ENCODE measurements around the gene STN1. TPM values are rescaled to one million over a fixed set of nuclear protein-coding genes. Genes with fewer than 3 reads are reported as not detected.

The STN1 gene
- total and polyA plus RNA-seq, 10 of the 15 experiments (the other 5 are each of a cell fraction or from before 2014, with no cell fraction given): 22.2 to 31.8 (median 28.5) TPM

DNA sequence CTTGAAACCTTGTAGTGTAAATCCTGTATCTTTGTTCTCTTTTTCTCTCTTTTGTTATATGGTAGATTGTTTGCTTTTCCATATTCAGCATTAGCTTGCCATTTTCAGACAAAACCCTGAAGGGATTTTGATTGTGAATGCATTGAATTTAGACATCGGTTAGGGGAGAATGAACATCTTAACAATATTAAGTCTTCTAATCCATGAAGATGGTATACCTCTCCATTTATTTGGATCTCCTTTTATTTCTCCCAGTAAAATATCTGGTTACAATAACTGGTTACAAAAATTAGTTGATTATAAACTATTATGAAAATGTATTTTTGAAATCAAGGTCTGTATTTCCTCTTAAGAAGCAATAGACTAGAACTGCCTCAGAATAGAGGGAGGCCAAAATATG lies 36.6 kb upstream of the STN1 start:
- Histone ChIP-seq H3K4me3 (no peak overlapping the region), H3K79me2 (ENCODE audit: control insufficient read depth, insufficient read depth, low read length) (no peaks in the 10 kb centered on the region), H3K9me3 (replicated peaks; ENCODE audit: control insufficient read depth, insufficient read depth, low read length) (no peaks in the 10 kb centered on the region), H3K27me3 (replicated peaks in 1 of 2; ENCODE audit: control insufficient read depth in 2 of 2, insufficient read depth in 2 of 2, low read length in 1 of 2) (peaks cover 0 to 2% of the 10 kb centered on the region in 2 experiments; a peak in 2 of 4 replicates), H4K20me1 (ENCODE audit: control insufficient read depth, insufficient read depth) (no peaks in the 10 kb centered on the region), H3K4me1 (ENCODE audit: control insufficient read depth, insufficient read depth, low read length) (no peaks in the 10 kb centered on the region), H2AFZ (ENCODE audit: control insufficient read depth, low read depth, low read length) (no peak overlapping the region), H3K27ac (ENCODE audit: control insufficient read depth, insufficient read depth) (no peak overlapping the region), H3K9ac (ENCODE audit: control insufficient read depth, insufficient read depth, low read length) (no peak overlapping the region), H3K36me3 (ENCODE audit: control insufficient read depth in 2 of 2, insufficient read depth in 2 of 2, low read length in 1 of 2) (no peaks in the 10 kb centered on the region), H3K4me2 (ENCODE audit: control insufficient read depth, insufficient read depth) (no peak overlapping the region)
- DNase-seq (ENCODE audit: low read depth, low spot score): no peak
- ChIA-PET POLR2A (no interaction called here), CTCF (interaction anchor here (0.8 kb wide), 1 partner anchor 10 kb away, joined by 3 read pairs; no protein-coding TSS in a partner anchor), SMC1A (ENCODE audit: uncharacterized antibody, unreplicated experiment) (interaction anchor here (0.8 kb wide), 1 partner anchor 146 kb away, joined by 3 read pairs; no protein-coding TSS in a partner anchor), RAD21 (ENCODE audit: unreplicated experiment) (no interaction called here)
- BruUV-seq (replicated peaks): no TSS peak
- no peak for TF ChIP-seq GATAD2B (conservative IDR thresholded peaks at IDR 0.05; ENCODE audit: low read depth)
- no peak for TF ChIP-seq POU2F2 (IDR thresholded peaks at IDR 0.05; ENCODE audit: borderline replicate concordance, low read depth, low read length)
- TF ChIP-seq, protein P1, sequence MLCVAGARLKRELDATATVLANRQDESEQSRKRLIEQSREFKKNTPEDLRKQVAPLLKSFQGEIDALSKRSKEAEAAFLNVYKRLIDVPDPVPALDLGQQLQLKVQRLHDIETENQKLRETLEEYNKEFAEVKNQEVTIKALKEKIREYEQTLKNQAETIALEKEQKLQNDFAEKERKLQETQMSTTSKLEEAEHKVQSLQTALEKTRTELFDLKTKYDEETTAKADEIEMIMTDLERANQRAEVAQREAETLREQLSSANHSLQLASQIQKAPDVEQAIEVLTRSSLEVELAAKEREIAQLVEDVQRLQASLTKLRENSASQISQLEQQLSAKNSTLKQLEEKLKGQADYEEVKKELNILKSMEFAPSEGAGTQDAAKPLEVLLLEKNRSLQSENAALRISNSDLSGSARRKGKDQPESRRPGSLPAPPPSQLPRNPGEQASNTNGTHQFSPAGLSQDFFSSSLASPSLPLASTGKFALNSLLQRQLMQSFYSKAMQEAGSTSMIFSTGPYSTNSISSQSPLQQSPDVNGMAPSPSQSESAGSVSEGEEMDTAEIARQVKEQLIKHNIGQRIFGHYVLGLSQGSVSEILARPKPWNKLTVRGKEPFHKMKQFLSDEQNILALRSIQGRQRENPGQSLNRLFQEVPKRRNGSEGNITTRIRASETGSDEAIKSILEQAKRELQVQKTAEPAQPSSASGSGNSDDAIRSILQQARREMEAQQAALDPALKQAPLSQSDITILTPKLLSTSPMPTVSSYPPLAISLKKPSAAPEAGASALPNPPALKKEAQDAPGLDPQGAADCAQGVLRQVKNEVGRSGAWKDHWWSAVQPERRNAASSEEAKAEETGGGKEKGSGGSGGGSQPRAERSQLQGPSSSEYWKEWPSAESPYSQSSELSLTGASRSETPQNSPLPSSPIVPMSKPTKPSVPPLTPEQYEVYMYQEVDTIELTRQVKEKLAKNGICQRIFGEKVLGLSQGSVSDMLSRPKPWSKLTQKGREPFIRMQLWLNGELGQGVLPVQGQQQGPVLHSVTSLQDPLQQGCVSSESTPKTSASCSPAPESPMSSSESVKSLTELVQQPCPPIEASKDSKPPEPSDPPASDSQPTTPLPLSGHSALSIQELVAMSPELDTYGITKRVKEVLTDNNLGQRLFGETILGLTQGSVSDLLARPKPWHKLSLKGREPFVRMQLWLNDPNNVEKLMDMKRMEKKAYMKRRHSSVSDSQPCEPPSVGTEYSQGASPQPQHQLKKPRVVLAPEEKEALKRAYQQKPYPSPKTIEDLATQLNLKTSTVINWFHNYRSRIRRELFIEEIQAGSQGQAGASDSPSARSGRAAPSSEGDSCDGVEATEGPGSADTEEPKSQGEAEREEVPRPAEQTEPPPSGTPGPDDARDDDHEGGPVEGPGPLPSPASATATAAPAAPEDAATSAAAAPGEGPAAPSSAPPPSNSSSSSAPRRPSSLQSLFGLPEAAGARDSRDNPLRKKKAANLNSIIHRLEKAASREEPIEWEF (IDR thresholded peaks at IDR 0.05; ENCODE audit: insufficient replicate concordance, low read depth, low read length): no peak
- TF ChIP-seq DPF2 (IDR thresholded peaks at IDR 0.05): no peak
- no peak for TF ChIP-seq RFX5 (IDR thresholded peaks at IDR 0.05; ENCODE audit: low read depth, low read length)
- TF ChIP-seq CEBPB (IDR thresholded peaks at IDR 0.05; ENCODE audit: borderline replicate concordance in 1 of 2, low read depth in 2 of 2, low read length in 2 of 2): no peak
- no peak for TF ChIP-seq ZNF687 (IDR thresholded peaks at IDR 0.05)
- TF ChIP-seq SIN3A (IDR thresholded peaks at IDR 0.05; ENCODE audit: low read depth, low read length): no peak
- TF ChIP-seq TBL1XR1 (IDR thresholded peaks at IDR 0.05; ENCODE audit: low read depth, low read length): no peak
- TF ChIP-seq RBBP5 (conservative IDR thresholded peaks at IDR 0.05): no peak
- no peak for TF ChIP-seq STAT3 (IDR thresholded peaks at IDR 0.05; ENCODE audit: low read depth, low read length)
- TF ChIP-seq MTA3 (IDR thresholded peaks at IDR 0.05; ENCODE audit: borderline replicate concordance, low read length): no peak
- FAIRE-seq: no peak
- no peak for ATAC-seq
- intact Hi-C loops (cut with micrococcal nuclease; ENCODE audit: unreplicated experiment) (no loop called here), in situ Hi-C loops (cut with MboI) (no loop called here)
- WGBS (ENCODE audit: insufficient coverage, insufficient replicate concordance, low lambda C conversion rate, missing lambda C conversion rate): 93% methylated on average over 1 of the region's 1 CpG

Measured in GM12878 (cell line).